GM18868 (cell line): ENCODE results near the gene ROS1.

Experiments
- ATAC-seq: cut with Tn5 transposase; IDR thresholded peaks from one replicate; pipeline ENCODE4 v1.9.1; 2021; ENCODE audit warnings: mild to moderate bottlenecking, moderate library complexity; ENCODE audit not compliant: unreplicated experiment

ROS1 gene

GRCh38 chr6:117317261-117317660 lies 108.5 kb downstream of the ROS1 start:
- ATAC-seq: peak; percentile 56

GRCh38 chr6:117311726-117312125 lies 114.0 kb downstream of the ROS1 start:
- ATAC-seq: no peak

GRCh38 chr6:117311310-117311709 lies 114.4 kb downstream of the ROS1 start:
- ATAC-seq: no peak

- no peak for ATAC-seq
These were observed 116.1 kb downstream of the ROS1 start for GRCh38 chr6:117309611-117310010.

- ATAC-seq: no peak
These were observed 116.7 kb downstream of the ROS1 start for GRCh38 chr6:117309069-117309468.

- ATAC-seq: no peak
These were observed 118.1 kb downstream of the ROS1 start for GRCh38 chr6:117307655-117308054.

GRCh38 chr6:117306227-117306790 lies 119.4 kb downstream of the ROS1 start:
- no peak for ATAC-seq

GRCh38 chr6:117304446-117304845 lies 121.3 kb downstream of the ROS1 start:
- peak; percentile 60 for ATAC-seq

- no peak for ATAC-seq
These were observed 122.4 kb downstream of the ROS1 start for GRCh38 chr6:117303323-117303722.

GRCh38 chr6:117298941-117299340 lies 126.8 kb downstream of the ROS1 start:
- ATAC-seq: no peak

- no peak for ATAC-seq
These were observed 135.4 kb downstream of the ROS1 start for GRCh38 chr6:117290173-117290846.

- ATAC-seq: no peak
These were observed 137.5 kb downstream of the ROS1 start for GRCh38 chr6:117288083-117288715.

GRCh38 chr6:117280922-117281321 lies 144.8 kb downstream of the ROS1 start:
- ATAC-seq: no peak

GRCh38 chr6:117276778-117277316 lies 148.9 kb downstream of the ROS1 start:
- no peak for ATAC-seq

- ATAC-seq: no peak
These were observed 150.0 kb downstream of the ROS1 start for GRCh38 chr6:117275711-117276110.

GRCh38 chr6:117275205-117275604 lies 150.5 kb downstream of the ROS1 start:
- ATAC-seq: no peak

GRCh38 chr6:117272891-117273290 lies 152.9 kb downstream of the ROS1 start:
- no peak for ATAC-seq

- no peak for ATAC-seq
These were observed 153.5 kb downstream of the ROS1 start for GRCh38 chr6:117272032-117272866.

- ATAC-seq: no peak
These were observed 154.8 kb downstream of the ROS1 start for GRCh38 chr6:117270843-117271507.

- no peak for ATAC-seq
These were observed 155.5 kb downstream of the ROS1 start for GRCh38 chr6:117270055-117270842.
